ENCODE measurements around the gene ZNF575. TPM values are rescaled to one million over a fixed set of nuclear protein-coding genes. Genes with fewer than 3 reads are reported as not detected.

Gene ZNF575
- polyA plus RNA-seq, 1 donor from 2014 or later, result not detected

GRCh38 chr19:43541920-43542650 lies 9.1 kb downstream of the ZNF575 start:
- H3K36me3 ChIP-seq (ENCODE audit: insufficient read depth, low read length), result peaks cover 12% of the 10 kb centered on the region
- no peaks in the 10 kb centered on the region for H3F3A ChIP-seq (ENCODE audit: insufficient read depth, low read length, poor library complexity, severe bottlenecking)
- TF ChIP-seq SMC3 (conservative IDR thresholded peaks at IDR 0.05; ENCODE audit: poor library complexity), result no peak
- no peak for TF ChIP-seq EZH2 (IDR thresholded peaks at IDR 0.05; ENCODE audit: borderline replicate concordance, insufficient read depth, low read length, poor library complexity, severe bottlenecking)
- no peak for TF ChIP-seq MXI1 (conservative IDR thresholded peaks at IDR 0.05; ENCODE audit: poor library complexity, severe bottlenecking)
- no peak for TF ChIP-seq EP300 (conservative IDR thresholded peaks at IDR 0.05; ENCODE audit: poor library complexity, severe bottlenecking)
- no peak for TF ChIP-seq POLR2AphosphoS5 (IDR thresholded peaks at IDR 0.05)
- TF ChIP-seq RAD21 (conservative IDR thresholded peaks at IDR 0.05), result no peak
- TF ChIP-seq CTCF (IDR thresholded peaks at IDR 0.05; ENCODE audit: poor library complexity, severe bottlenecking), result no peak
- TF ChIP-seq TAF1 (IDR thresholded peaks at IDR 0.05; ENCODE audit: low read depth), result no peak
- TF ChIP-seq REST (IDR thresholded peaks at IDR 0.05; ENCODE audit: borderline replicate concordance), result no peak

GRCh38 chr19:43544077-43544476 lies 11.1 kb downstream of the ZNF575 start:
- no peak overlapping the region for H3K27ac ChIP-seq (ENCODE audit: low read length)
- H3K79me2 ChIP-seq (replicated peaks; ENCODE audit: insufficient read depth, low read length), result no peaks in the 10 kb centered on the region
- peaks cover 2% of the 10 kb centered on the region for H3K9me3 ChIP-seq (ENCODE audit: low read length)
- H3F3A ChIP-seq (ENCODE audit: insufficient read depth, low read length, poor library complexity, severe bottlenecking), result no peaks in the 10 kb centered on the region
- no peak overlapping the region for H3K9ac ChIP-seq (ENCODE audit: low read length)
- H2AFZ ChIP-seq (ENCODE audit: low read depth, low read length), result no peak overlapping the region
- no peak overlapping the region for H3K4me3 ChIP-seq (ENCODE audit: low read length)
- no peaks in the 10 kb centered on the region for H3K9me2 ChIP-seq (ENCODE audit: insufficient read depth, low read length)
- H3K4me2 ChIP-seq (ENCODE audit: low read length), result no peak overlapping the region
- peaks cover 3% of the 10 kb centered on the region for H3K36me3 ChIP-seq (ENCODE audit: insufficient read depth, low read length)
- no peaks in the 10 kb centered on the region for H4K20me1 ChIP-seq (ENCODE audit: insufficient read depth)
- no peaks in the 10 kb centered on the region for H3K27me3 ChIP-seq (ENCODE audit: insufficient read depth, low read depth, low read length)
- TF ChIP-seq POLR2AphosphoS5 (IDR thresholded peaks at IDR 0.05), result no peak
- TF ChIP-seq MXI1 (conservative IDR thresholded peaks at IDR 0.05; ENCODE audit: poor library complexity, severe bottlenecking), result no peak
- TF ChIP-seq REST (IDR thresholded peaks at IDR 0.05; ENCODE audit: borderline replicate concordance), result no peak
- TF ChIP-seq SMC3 (conservative IDR thresholded peaks at IDR 0.05; ENCODE audit: poor library complexity), result no peak
- no peak for TF ChIP-seq CTCF (IDR thresholded peaks at IDR 0.05; ENCODE audit: poor library complexity, severe bottlenecking)
- TF ChIP-seq EP300 (conservative IDR thresholded peaks at IDR 0.05; ENCODE audit: poor library complexity, severe bottlenecking), result no peak

More at GRCh38 chr19:43541920-43542650, 9.1 kb downstream of the ZNF575 start:
- Histone ChIP-seq H3K27ac (ENCODE audit: low read length) (no peak overlapping the region), H3K9me3 (ENCODE audit: low read length) (peaks cover 4% of the 10 kb centered on the region), H3K9ac (ENCODE audit: low read length) (no peak overlapping the region), H3K79me2 (replicated peaks; ENCODE audit: insufficient read depth, low read length) (no peaks in the 10 kb centered on the region), H2AFZ (ENCODE audit: low read depth, low read length) (no peak overlapping the region), H3K4me2 (ENCODE audit: low read length) (no peak overlapping the region), H3K9me2 (ENCODE audit: insufficient read depth, low read length) (no peaks in the 10 kb centered on the region), H4K20me1 (ENCODE audit: insufficient read depth) (no peaks in the 10 kb centered on the region), H3K27me3 (ENCODE audit: insufficient read depth, low read depth, low read length) (no peaks in the 10 kb centered on the region), H3K4me3 (ENCODE audit: low read length) (no peak overlapping the region)
